Retinal pigment epithelial cell (primary cell): ENCODE measurements around the gene C1QTNF9B.
A peak's percentile ranks its signal among the peaks of the same experiment; 100 is the strongest.
"Not testable (repeated sequence)": the region's sequence is repeated elsewhere in the genome, so short reads cannot be mapped to it uniquely, and the experiment has no call there.

Experiments used
- DNase-seq: peaks from one replicate; pipeline ENCODE4 v3.0.0-alpha.2; 2010; ENCODE audit warnings: low read depth
- H3K4me3 ChIP-seq: 2 replicates; pipeline ENCODE4 v1.5.1; 2011; ENCODE audit warnings: mild to moderate bottlenecking, low read length, control low read depth, moderate library complexity
- TF ChIP-seq, protein P1 (sequence below): conservative IDR thresholded peaks from 2 replicates; pipeline ENCODE4 v1.5.1; 2011; ENCODE audit warnings: low read depth, low read length, control low read depth, inconsistent platforms

C1QTNF9B gene

DNA sequence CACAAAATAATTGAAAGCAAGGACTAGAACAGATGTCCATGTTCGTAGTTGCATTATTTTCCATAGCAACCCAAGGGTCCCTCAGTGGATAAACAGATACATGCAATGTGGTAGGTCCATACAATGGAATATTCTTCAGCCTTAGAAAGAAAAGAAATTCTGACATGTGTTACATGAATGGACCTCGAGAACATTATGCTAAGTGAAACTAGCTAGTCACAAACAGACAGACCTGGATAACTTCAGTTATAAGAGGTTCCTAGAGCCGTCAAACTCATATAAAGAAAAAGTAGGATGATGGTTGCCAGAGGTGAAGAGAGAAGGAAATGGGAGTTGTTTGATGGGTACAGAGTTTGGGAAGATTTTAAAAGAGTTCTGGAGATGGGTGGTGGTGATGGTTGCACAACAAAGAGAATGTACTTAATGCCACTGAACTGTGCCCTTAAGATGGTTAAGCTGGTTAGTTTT, at the start of gene C1QTNF9B:
TSS of gene C1QTNF9B (minus strand) at position 51 of the 468 bp plus-strand sequence.
- H3K4me3 ChIP-seq, DNase-seq: not testable (repeated sequence)

DNA sequence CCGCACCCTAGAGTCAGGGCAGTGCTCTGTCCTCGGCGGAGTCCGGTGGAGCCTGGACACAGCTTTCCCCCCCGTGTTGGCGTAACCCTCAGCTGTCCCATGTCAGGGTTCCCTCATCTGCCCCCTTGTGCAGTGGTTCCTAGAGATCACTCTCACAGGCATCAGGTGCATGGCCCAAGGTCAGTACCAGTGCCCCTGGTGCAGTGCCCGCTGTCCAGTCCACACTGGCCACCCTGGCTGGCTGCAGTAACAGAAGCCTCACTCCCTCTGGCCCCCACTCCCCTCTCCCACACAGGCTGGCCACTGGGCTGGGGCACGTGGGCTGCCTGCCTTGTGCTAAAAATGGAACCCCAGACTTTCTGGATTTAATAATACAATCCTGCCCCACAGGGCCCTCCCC, 49.6 kb upstream of the C1QTNF9B start:
- TF ChIP-seq, protein P1, sequence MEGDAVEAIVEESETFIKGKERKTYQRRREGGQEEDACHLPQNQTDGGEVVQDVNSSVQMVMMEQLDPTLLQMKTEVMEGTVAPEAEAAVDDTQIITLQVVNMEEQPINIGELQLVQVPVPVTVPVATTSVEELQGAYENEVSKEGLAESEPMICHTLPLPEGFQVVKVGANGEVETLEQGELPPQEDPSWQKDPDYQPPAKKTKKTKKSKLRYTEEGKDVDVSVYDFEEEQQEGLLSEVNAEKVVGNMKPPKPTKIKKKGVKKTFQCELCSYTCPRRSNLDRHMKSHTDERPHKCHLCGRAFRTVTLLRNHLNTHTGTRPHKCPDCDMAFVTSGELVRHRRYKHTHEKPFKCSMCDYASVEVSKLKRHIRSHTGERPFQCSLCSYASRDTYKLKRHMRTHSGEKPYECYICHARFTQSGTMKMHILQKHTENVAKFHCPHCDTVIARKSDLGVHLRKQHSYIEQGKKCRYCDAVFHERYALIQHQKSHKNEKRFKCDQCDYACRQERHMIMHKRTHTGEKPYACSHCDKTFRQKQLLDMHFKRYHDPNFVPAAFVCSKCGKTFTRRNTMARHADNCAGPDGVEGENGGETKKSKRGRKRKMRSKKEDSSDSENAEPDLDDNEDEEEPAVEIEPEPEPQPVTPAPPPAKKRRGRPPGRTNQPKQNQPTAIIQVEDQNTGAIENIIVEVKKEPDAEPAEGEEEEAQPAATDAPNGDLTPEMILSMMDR: no peak
- no peak overlapping the region for H3K4me3 ChIP-seq
- no peak for DNase-seq

DNA sequence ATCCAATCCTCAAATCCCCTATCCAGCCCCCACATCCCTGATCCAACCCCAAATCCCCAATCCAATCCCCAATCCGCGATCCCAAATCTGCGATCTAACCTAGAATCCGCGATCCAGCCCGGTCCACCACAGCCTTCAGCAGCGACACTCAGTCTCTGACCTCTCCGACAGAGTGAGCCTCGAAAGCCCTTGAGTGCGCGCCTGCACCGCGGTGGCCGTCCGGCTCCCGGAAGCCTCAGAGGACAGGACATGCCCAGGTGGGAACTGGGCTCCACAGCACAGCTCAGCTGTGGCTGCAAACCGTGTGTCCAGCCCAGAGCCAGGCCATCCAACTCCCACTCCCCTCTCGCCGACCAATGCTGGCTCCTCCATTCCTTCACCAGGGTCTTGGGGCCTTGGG, 48.8 kb upstream of the C1QTNF9B start:
- TF ChIP-seq, protein P1: no peak
- no peak for DNase-seq
- H3K4me3 ChIP-seq: no peak overlapping the region

DNA sequence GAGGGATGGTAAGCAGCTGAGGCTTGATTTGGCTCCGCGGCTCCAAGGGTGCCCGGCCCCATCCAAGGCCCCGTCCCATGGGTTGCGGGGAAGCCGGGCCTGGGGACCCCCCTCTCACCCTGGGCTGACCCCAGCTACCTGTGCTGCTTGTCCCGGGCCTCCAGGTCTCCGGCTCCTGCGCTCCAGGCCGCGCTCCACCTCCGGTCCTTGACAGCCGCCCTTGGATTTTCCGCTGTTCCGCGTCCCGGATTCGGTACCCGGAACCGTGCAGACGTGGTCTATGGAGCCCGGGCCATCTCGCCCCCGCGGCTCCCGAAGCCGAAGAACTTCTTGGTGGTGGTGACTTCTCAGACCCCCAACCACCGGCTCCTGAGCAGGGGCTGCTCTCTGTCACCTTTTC, 48.3 kb upstream of the C1QTNF9B start:
- TF ChIP-seq, protein P1: no peak
- no peak overlapping the region for H3K4me3 ChIP-seq
- no peak for DNase-seq

DNA sequence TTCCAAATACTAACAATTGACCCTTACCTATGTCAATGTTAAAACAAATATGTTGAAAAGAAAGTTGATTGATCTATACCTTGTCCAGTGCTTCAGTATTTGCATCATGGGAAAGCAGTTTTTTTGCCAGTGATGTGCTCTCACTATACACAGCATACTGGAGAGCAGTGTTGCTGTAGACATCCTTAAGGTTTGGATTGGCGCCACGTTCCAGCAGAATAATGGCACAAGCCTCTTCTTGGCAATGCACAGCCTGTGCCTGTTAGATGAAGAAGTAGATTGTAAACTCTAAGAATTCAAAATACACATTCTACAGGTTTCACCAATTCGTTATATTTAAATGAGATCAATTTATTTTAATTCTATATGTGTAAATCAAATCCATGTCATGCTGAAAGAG, 43.9 kb upstream of the C1QTNF9B start:
- TF ChIP-seq, protein P1: no peak
- H3K4me3 ChIP-seq: no peak overlapping the region
- no peak for DNase-seq

DNA sequence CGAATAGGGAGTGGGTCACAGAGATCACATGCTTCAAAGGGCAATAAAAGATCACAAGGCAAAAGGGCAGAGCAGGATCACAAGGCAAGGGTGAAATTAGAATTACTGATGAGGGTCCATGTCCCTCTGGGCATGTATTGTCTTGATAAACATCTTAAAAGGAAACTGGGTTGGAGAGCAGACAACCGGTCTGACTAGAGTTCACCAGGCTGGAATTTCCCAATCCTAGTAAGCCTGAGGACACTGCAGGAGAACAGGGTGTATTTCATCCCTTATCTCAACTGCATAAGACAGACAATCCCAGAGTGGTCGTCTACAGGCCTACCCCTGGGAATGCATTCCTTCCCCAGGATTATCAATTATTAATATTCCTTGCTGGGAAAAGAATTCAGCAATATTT, 42.4 kb upstream of the C1QTNF9B start:
- not testable (repeated sequence) for DNase-seq, H3K4me3 ChIP-seq

DNA sequence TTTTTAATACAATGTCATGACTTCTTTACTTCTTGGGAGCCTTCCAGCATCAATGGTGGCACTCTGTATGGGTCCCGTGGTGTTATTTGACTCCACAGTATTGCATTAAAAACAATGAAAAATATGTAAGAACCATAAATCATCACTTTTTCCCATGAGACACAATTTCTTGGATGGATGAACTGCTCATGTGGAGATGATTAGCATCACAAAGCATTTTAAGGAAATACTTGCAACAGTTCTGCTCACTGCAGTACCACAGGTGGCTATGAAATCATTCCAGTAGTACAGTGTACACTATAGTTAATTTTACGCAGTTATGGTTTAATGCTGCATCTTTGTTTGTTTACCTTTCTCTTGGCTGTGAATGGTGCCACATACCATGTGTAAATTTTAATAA, 37.2 kb upstream of the C1QTNF9B start:
- H3K4me3 ChIP-seq: no peak overlapping the region
- DNase-seq: no peak
- TF ChIP-seq, protein P1: no peak

DNA sequence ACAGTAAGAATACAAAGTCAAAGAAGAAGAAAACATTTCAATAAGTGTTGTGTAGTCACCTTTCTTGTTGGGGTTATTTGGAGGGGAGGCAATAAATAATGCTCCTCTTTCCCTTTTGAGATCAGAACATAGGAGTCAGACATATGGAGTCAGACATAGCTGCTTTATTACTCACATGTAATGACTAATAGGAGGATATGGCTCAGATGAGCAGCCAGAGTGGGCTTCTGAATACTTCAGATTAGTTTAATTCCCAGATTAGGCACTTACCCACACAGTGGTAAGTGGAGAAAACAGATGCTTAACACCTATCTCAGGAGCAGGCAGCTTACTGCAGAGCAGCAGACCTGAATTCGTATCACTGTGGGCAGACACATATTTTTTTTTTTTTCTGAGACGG, 31.7 kb upstream of the C1QTNF9B start:
- no peak overlapping the region for H3K4me3 ChIP-seq
- peak; percentile 64 for DNase-seq
- TF ChIP-seq, protein P1: no peak
